Spleen (tissue), 11 donors: ENCODE measurements around the gene SLC27A1. TPM values are rescaled to one million over a fixed set of nuclear protein-coding genes. Genes with fewer than 3 reads are reported as not detected.

Experiments used
- DNase-seq: peaks from one replicate; pipeline ENCODE4 v3.0.0-alpha.2; 2020
- H3K27ac ChIP-seq, 8 donors: fragments of 200-600 bp; sonication (generic) in 7 of 8; 1 replicate in 4 of 8; 2 replicates in 4 of 8; pipeline versions ENCODE4 v1.5.0 to v1.8.0; 2016 to 2021; ENCODE audit warnings: inconsistent platforms in 4 of 8, mild to moderate bottlenecking in 4 of 8, moderate library complexity in 1 of 8
- H3K27me3 ChIP-seq, 7 donors: fragments of 200-600 bp; sonication (generic) in 6 of 7; replicated peaks in 1 of 7; 1 replicate in 4 of 7; 2 replicates in 3 of 7; pipeline versions ENCODE4 v1.5.0 to v1.8.0; 2016 to 2021; ENCODE audit warnings: inconsistent platforms in 3 of 7, mild to moderate bottlenecking in 1 of 7
- H3K36me3 ChIP-seq, 6 donors: fragments of 200-600 bp; sonication (generic) in 5 of 6; 1 replicate in 4 of 6; 2 replicates in 2 of 6; pipeline versions ENCODE4 v1.5.0 to v1.8.0; 2016 to 2021; ENCODE audit warnings: inconsistent platforms in 2 of 6
- H3K4me1 ChIP-seq, 6 donors: fragments of 200-600 bp; sonication (generic) in 5 of 6; 1 replicate in 3 of 6; 2 replicates in 3 of 6; pipeline versions ENCODE4 v1.5.0 to v1.8.0; 2016 to 2021; ENCODE audit warnings: inconsistent platforms in 3 of 6
- H3K4me3 ChIP-seq, 8 donors: fragments of 200-600 bp; sonication (generic) in 7 of 8; 1 replicate in 4 of 8; 2 replicates in 4 of 8; pipeline versions ENCODE4 v1.5.0 to v1.8.0; 2016 to 2021; ENCODE audit warnings: inconsistent platforms in 4 of 8, mild to moderate bottlenecking in 4 of 8, moderate library complexity in 2 of 8
- H3K9me3 ChIP-seq, 8 donors: fragments of 200-600 bp; sonication (generic) in 7 of 8; 1 replicate in 4 of 8; 2 replicates in 4 of 8; pipeline versions ENCODE4 v1.5.0 to v1.8.0; 2016 to 2021; ENCODE audit warnings: inconsistent platforms in 4 of 8
- POLR2A ChIP-seq, 3 donors: fragments of 450-650 bp; IDR thresholded peaks; one replicate each; pipeline ENCODE4 v1.5.1; 2017; ENCODE audit warnings: antibody characterized with exemption in 3 of 3, mild to moderate bottlenecking in 1 of 3
- POLR2AphosphoS5 ChIP-seq, 3 donors: sonication (generic); formaldehyde crosslinking; IDR thresholded peaks; one replicate each; pipeline ENCODE4 v1.5.1; 2017; ENCODE audit warnings: antibody characterized with exemption in 3 of 3
- WGBS, 5 donors: extraction: QIAGEN DNeasy Blood & Tissue Kit in 3 of 5; methylation state at CpG; one replicate each; pipeline versions ENCODE4 v1.1.5 to v1.1.7; 2013 to 2018; 5-methylcytosine and 5-hydroxymethylcytosine counted together
- intact Hi-C: fragments of 100-400 bp; cut with DNase I; formaldehyde crosslinking; loops from one replicate; pipeline ENCODE4 v1.15.0; 2023; ENCODE audit warnings: low total_unique reads
- polyA plus RNA-seq, 3 donors: library from polyadenylated mRNA; stranded (reverse); fragments of 200-250 nt; gene quantifications; one replicate each; pipeline ENCODE4 v1.2.1, GENCODE V29; 2013
- total RNA-seq, 7 donors: library from RNA; depleted of rRNA in 3 of 7; stranded (reverse); fragments of >200 nt in 3 of 7; fragmentation: NEBNext Ultra II Directional in 4 of 7; extraction: Animal tissue kit (Norgen Biotek cat#: 25700) in 4 of 7; gene quantifications; one replicate each; pipeline versions ENCODE4 v1.1.0 to v1.2.1, GENCODE V29; 2016 to 2021
- TF ChIP-seq, protein P1 (sequence below), 11 experiments: fragments of 200-600 bp in 7 of 11; fragments of 450-650 bp in 4 of 11; sonication (generic) in 4 of 11; IDR thresholded peaks in 8 of 11; conservative IDR thresholded peaks in 3 of 11; 1 replicate in 7 of 11; 2 replicates in 4 of 11; pipeline versions ENCODE4 v1.4.0 to v1.8.0; 2016 to 2021; ENCODE audit warnings: antibody characterized with exemption in 11 of 11, inconsistent platforms in 4 of 11, mild to moderate bottlenecking in 1 of 11
- donor health status: healthy with polysubstance abuse.
- donor health status: DM: no; HTN: no; CAD: no; lungs with moderate emphysema.
- donor health status: DM: no; HTN: no; CAD: no.
- donor health status: Bipolar disorder and iron deficiency.
- donor health status: healthy.
- donor health status: DM: no; HTN: no; CAD: no.
- donor health status: DM: yes; HTN: yes; CAD: no.

SLC27A1 gene
- total and polyA plus RNA-seq, 10 donors: 4.8 to 23.3 (median 14.8) TPM

DNA sequence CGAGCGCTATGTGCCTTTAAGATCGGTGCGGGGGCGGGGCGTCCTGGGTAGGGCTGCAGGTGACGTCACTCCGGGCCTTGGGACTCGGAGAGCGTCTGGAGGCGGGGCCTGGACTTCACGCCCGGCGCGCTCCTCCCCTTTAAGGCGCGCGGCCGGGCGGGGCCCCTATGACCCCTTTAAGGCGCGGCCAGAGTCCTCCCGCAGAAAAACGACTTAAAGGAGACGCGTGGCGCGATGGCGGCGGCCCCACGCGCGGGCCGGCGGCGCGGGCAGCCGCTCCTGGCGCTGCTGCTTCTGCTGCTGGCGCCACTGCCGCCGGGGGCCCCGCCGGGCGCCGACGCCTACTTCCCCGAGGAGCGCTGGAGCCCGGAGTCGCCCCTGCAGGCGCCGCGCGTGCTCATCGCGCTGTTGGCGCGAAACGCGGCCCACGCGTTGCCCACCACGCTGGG is 85.2 kb downstream of the SLC27A1 start, which contains the start of gene COLGALT1:
COLGALT1 (plus strand) TSS at position 170 of the 449 bp plus-strand sequence; CDS start at position 235, 65 bp downstream.
- H3K9me3 ChIP-seq: no peaks in the 10 kb centered on the region
- H3K4me3 ChIP-seq: peak within 1 kb of the TSS; percentile 86 to 99 (median 96)
- H3K27ac ChIP-seq: peak within 1 kb of the TSS; percentile 63 to 96 (median 91)
- no peaks in the 10 kb centered on the region for H3K27me3 ChIP-seq
- peaks cover 0 to 43% (median 23%) of the 10 kb centered on the region in 6 donors for H3K36me3 ChIP-seq
- H3K4me1 ChIP-seq: peaks cover 11 to 72% (median 53%) of the 10 kb centered on the region in 6 donors
- intact Hi-C loops: no loop called here
- 0 to 1% (median 0%) methylated on average over 8 to 64 of the region's 64 CpGs for WGBS, 5 donors
- peak; percentile 86 to 89 (median 88) for TF ChIP-seq POLR2AphosphoS5 (IDR thresholded peaks at IDR 0.05)
- TF ChIP-seq, protein P1, sequence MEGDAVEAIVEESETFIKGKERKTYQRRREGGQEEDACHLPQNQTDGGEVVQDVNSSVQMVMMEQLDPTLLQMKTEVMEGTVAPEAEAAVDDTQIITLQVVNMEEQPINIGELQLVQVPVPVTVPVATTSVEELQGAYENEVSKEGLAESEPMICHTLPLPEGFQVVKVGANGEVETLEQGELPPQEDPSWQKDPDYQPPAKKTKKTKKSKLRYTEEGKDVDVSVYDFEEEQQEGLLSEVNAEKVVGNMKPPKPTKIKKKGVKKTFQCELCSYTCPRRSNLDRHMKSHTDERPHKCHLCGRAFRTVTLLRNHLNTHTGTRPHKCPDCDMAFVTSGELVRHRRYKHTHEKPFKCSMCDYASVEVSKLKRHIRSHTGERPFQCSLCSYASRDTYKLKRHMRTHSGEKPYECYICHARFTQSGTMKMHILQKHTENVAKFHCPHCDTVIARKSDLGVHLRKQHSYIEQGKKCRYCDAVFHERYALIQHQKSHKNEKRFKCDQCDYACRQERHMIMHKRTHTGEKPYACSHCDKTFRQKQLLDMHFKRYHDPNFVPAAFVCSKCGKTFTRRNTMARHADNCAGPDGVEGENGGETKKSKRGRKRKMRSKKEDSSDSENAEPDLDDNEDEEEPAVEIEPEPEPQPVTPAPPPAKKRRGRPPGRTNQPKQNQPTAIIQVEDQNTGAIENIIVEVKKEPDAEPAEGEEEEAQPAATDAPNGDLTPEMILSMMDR (IDR thresholded peaks at IDR 0.05 in 8 of 11, conservative IDR thresholded peaks at IDR 0.05 in 3 of 11): peak in 2 of 11 experiments; percentile 23 to 25
- peak in 2 of 3 donors; percentile 26 to 29 for TF ChIP-seq POLR2A (IDR thresholded peaks at IDR 0.05)
- DNase-seq: peak; percentile 100

Other genes with a start within 250 kb of the SLC27A1 start
- 10 to 100 TPM in 6 of 7 donors, 1 to 10 TPM in 1; 7.7 to 28.6 (median 25.4) TPM for gene OCEL1, start 244.3 kb upstream of the SLC27A1 start, total RNA-seq
- 10 to 100 TPM; 20.4 to 31.8 (median 24.3) TPM for gene OCEL1, start 244.3 kb upstream of the SLC27A1 start, polyA plus RNA-seq
- 10 to 100 TPM; 11.6 to 15.0 (median 14.5) TPM for gene NR2F6, start 224.6 kb upstream of the SLC27A1 start, total RNA-seq
- gene NR2F6, start 224.6 kb upstream of the SLC27A1 start, polyA plus RNA-seq: 10 to 100 TPM in 1 of 3 donors, 1 to 10 TPM in 2; 6.6 to 11.9 (median 7.8) TPM
- 10 to 100 TPM in 2 of 7 donors, 1 to 10 TPM in 5; 4.4 to 16.6 (median 7.6) TPM for gene USHBP1, start 205.8 kb upstream of the SLC27A1 start, total RNA-seq
- gene USHBP1, start 205.8 kb upstream of the SLC27A1 start, polyA plus RNA-seq: 10 to 100 TPM in 2 of 3 donors, 1 to 10 TPM in 1; 3.1 to 16.6 (median 12.4) TPM
- gene BABAM1, start 203.1 kb upstream of the SLC27A1 start, total RNA-seq: 10 to 100 TPM; 61.7 to 84.3 (median 71.3) TPM
- gene BABAM1, start 203.1 kb upstream of the SLC27A1 start, polyA plus RNA-seq: 100 to 1,000 TPM in 2 of 3 donors, 10 to 100 TPM in 1; 74.8 to 133 (median 114) TPM
- 1 to 10 TPM; 1.9 to 5.0 (median 3.1) TPM for gene ANKLE1, start 188.6 kb upstream of the SLC27A1 start, total RNA-seq
- gene ANKLE1, start 188.6 kb upstream of the SLC27A1 start, polyA plus RNA-seq: 1 to 10 TPM; 2.2 to 4.3 (median 2.4) TPM
- 10 to 100 TPM in 5 of 7 donors, 1 to 10 TPM in 2; 7.7 to 18.7 (median 13.2) TPM for gene ABHD8, start 167.1 kb upstream of the SLC27A1 start, total RNA-seq
- gene ABHD8, start 167.1 kb upstream of the SLC27A1 start, polyA plus RNA-seq: 10 to 100 TPM in 1 of 3 donors, 1 to 10 TPM in 2; 6.5 to 12.6 (median 7.9) TPM
- gene MRPL34, start 164.7 kb upstream of the SLC27A1 start, total RNA-seq: 10 to 100 TPM; 37.5 to 93.2 (median 57.8) TPM
- gene MRPL34, start 164.7 kb upstream of the SLC27A1 start, polyA plus RNA-seq: 100 to 1,000 TPM in 2 of 3 donors, 10 to 100 TPM in 1; 95.4 to 153 (median 152) TPM
- 10 to 100 TPM; 10.5 to 25.6 (median 22.4) TPM for gene DDA1, start 161.0 kb upstream of the SLC27A1 start, total RNA-seq
- gene DDA1, start 161.0 kb upstream of the SLC27A1 start, polyA plus RNA-seq: 10 to 100 TPM; 28.7 to 42.2 (median 37.7) TPM
- 10 to 100 TPM in 2 of 7 donors, 1 to 10 TPM in 5; 6.5 to 12.0 (median 9.4) TPM for gene ANO8, start 135.7 kb upstream of the SLC27A1 start, total RNA-seq
- 1 to 10 TPM; 1.1 to 4.4 (median 1.5) TPM for gene ANO8, start 135.7 kb upstream of the SLC27A1 start, polyA plus RNA-seq
- 10 to 100 TPM; 19.4 to 44.1 (median 28.2) TPM for gene GTPBP3, start 133.0 kb upstream of the SLC27A1 start, total RNA-seq
- 10 to 100 TPM; 13.0 to 24.5 (median 17.5) TPM for gene GTPBP3, start 133.0 kb upstream of the SLC27A1 start, polyA plus RNA-seq
- 100 to 1,000 TPM; 233 to 555 (median 350) TPM for gene PLVAP, start 93.2 kb upstream of the SLC27A1 start, total RNA-seq
- 10 to 100 TPM; 26.6 to 57.9 (median 46.6) TPM for gene PLVAP, start 93.2 kb upstream of the SLC27A1 start, polyA plus RNA-seq
- gene CCDC194, start 76.3 kb upstream of the SLC27A1 start, total RNA-seq: 1 to 10 TPM in 6 of 7 donors, not detected in 1; 1.0 to 2.2 (median 1.7) TPM
- gene CCDC194, start 76.3 kb upstream of the SLC27A1 start, polyA plus RNA-seq: under 1 TPM; 0.13 to 0.18 (median 0.15) TPM
- 100 to 1,000 TPM; 159 to 257 (median 172) TPM for gene BST2, start 64.9 kb upstream of the SLC27A1 start, total RNA-seq
- gene BST2, start 64.9 kb upstream of the SLC27A1 start, polyA plus RNA-seq: 100 to 1,000 TPM in 2 of 3 donors, 10 to 100 TPM in 1; 91.4 to 240 (median 163) TPM
- gene MVB12A, start 50.5 kb upstream of the SLC27A1 start, total RNA-seq: 10 to 100 TPM; 31.7 to 45.2 (median 37.8) TPM
- gene MVB12A, start 50.5 kb upstream of the SLC27A1 start, polyA plus RNA-seq: 10 to 100 TPM; 42.0 to 62.0 (median 42.1) TPM
- not detected for gene TMEM221, start 21.9 kb upstream of the SLC27A1 start, total RNA-seq
- under 1 TPM in 2 of 3 donors, not detected in 1; 0.03 to 0.20 TPM for gene TMEM221, start 21.9 kb upstream of the SLC27A1 start, polyA plus RNA-seq
- gene NXNL1, start 9.6 kb upstream of the SLC27A1 start, total RNA-seq: not detected
- gene NXNL1, start 9.6 kb upstream of the SLC27A1 start, polyA plus RNA-seq: not detected
- 100 to 1,000 TPM in 2 of 7 donors, 10 to 100 TPM in 5; 70.6 to 111 (median 83.7) TPM for gene PGLS, start 41.1 kb downstream of the SLC27A1 start, total RNA-seq
- gene PGLS, start 41.1 kb downstream of the SLC27A1 start, polyA plus RNA-seq: 100 to 1,000 TPM in 2 of 3 donors, 10 to 100 TPM in 1; 94.8 to 118 (median 109) TPM
- gene COLGALT1, start 85.1 kb downstream of the SLC27A1 start, total RNA-seq: 100 to 1,000 TPM in 4 of 7 donors, 10 to 100 TPM in 3; 89.4 to 146 (median 116) TPM
- 10 to 100 TPM; 52.4 to 86.4 (median 83.1) TPM for gene COLGALT1, start 85.1 kb downstream of the SLC27A1 start, polyA plus RNA-seq
- gene UNC13A, start 217.8 kb downstream of the SLC27A1 start, total RNA-seq: 10 to 100 TPM in 1 of 7 donors, 1 to 10 TPM in 6; 2.9 to 10.7 (median 5.1) TPM
- gene UNC13A, start 217.8 kb downstream of the SLC27A1 start, polyA plus RNA-seq: 1 to 10 TPM in 2 of 3 donors, under 1 TPM in 1; 0.73 to 6.2 (median 1.7) TPM
- 10 to 100 TPM; 33.4 to 63.1 (median 45.6) TPM for gene MAP1S, start 249.0 kb downstream of the SLC27A1 start, total RNA-seq
- 10 to 100 TPM; 15.0 to 15.9 (median 15.0) TPM for gene MAP1S, start 249.0 kb downstream of the SLC27A1 start, polyA plus RNA-seq